Limb (tissue), 2 donors: ENCODE data around the gene AKT3.

Experiments used
- DNase-seq, 2 donors: peaks; one replicate each; pipeline ENCODE4 v3.0.0-alpha.2; 2016; ENCODE audit errors: extremely low spot score in 2 of 2

AKT3 gene

DNA sequence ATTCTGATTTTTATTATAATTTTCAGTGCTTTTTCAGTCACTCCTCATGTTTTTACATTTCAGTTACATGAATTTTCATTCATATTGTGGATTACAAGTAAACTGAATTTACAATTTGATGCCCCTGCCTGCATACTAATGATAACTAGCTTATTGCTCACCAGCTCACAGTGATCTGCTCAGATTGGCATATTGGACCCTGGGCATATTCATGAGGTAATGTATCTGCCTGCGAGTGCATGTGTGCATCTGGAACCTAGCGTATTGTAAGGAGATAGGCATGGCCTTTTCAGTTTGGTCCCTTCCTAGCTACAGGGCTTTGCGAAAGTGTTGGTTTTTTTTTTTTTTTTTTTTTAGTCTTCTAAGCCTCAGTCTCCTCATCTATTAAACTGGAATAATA lies 380.5 kb downstream of the AKT3 start:
- no peak for DNase-seq

DNA sequence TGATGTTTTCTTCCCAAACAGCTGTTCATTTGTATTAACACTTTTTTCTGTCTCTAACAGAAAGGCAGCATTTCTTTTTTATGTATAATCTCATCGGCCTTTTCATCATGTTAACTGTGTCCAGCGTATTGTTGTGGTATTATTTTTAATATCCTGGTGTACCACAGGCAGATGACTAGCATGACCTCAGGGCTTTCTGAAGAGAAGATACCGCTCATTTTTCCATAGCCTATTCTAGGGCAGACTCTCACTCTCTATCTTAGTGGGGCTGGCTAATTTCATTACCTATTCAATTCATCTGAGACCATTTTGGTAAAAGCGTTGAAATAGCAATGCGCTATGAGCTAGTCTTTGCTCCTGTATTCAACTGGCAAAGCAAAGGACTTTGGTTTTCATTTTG lies 384.3 kb downstream of the AKT3 start:
- no peak for DNase-seq

DNA sequence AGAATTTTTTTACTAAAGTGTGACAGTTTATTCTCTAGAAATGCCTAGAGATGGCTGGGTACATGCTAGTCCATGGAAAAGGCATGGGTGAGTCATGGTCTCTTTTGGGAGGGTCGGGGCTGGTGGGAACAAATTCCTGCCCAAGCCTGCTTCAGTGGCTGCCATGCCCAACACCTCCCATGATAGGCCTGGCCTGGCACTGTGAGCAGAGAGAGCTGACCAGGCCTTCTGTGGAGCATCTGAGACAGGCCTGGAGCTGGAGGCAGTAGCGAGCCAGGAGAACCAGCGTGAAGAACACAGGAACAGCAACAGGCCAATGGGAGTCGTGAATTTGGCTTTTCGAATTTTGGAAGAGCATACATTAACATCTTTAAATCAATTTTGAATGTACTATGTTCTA lies 385.0 kb downstream of the AKT3 start:
- no peak for DNase-seq

DNA sequence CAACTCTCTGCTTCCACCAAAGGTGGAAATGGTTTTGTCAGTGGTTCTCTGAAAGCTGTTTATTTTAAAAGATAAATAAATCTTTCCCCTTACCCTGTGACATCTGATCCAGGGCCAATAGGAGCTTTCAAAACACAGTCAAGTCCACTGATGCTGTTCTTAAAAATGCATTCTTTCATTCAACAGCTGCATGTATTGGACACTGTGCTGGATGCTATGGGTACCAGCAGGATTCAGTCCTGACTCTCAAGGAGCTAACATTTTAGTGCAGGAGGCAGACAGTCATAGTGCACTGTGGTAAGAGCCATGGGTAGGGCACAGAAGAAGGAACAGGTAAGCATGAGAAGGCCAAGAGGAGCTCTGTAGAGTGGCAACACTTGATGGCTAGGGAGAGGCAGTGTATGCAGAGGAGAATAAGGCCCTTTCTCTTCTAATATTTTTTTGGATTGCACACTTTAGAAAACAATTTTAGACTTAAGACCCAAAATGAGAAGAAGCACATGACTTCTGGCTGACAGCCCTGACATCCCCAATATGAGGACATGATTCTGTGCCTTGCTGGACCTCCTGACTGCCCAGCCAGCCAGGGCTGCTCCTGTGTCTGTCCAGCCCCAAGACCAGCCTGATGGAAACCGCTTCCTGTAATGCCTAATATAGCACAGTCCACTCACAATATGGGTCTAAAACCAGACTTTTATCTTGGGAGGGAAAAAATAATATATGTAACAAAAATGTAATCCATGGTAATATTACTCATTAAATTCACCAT lies 386.9 kb downstream of the AKT3 start:
- no peak for DNase-seq

DNA sequence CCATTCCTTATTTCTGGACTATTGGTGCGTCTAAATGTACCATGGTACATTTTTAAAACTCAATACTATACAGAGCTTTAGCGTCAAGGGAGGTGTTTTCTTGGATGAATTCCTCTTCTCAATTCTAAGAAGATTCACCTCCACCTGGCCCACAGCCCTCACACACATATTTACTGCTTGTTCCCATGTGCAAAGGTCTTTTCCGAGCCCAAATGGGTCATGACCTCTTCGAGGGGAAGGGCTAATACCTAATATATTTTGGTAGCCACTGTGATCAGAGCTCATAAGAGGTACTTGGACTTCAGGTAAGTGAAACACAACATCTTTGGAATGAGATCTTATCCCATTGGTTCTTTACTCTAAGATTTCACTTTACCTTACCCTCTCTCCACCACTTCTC lies 388.3 kb downstream of the AKT3 start:
- no peak for DNase-seq

DNA sequence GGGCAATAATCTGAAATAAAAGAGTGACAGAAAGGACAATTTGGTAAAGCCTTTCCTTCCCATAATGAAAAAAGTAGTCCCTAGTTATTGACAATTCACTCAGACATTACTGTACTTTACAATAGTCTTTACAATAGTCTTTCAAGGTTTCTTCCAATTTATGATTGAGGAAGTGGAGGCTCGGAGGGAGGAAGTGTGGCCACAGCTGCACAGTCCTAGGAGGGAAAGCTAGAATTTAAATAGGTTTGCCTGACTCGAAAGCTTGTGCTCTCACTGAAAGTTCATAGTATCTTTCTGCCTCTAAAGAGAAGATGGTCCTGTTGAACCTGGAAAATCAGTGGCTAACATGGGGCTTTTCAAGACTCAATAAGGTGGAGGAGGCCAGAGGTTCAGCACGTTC lies 391.0 kb downstream of the AKT3 start:
- DNase-seq, result no peak

DNA sequence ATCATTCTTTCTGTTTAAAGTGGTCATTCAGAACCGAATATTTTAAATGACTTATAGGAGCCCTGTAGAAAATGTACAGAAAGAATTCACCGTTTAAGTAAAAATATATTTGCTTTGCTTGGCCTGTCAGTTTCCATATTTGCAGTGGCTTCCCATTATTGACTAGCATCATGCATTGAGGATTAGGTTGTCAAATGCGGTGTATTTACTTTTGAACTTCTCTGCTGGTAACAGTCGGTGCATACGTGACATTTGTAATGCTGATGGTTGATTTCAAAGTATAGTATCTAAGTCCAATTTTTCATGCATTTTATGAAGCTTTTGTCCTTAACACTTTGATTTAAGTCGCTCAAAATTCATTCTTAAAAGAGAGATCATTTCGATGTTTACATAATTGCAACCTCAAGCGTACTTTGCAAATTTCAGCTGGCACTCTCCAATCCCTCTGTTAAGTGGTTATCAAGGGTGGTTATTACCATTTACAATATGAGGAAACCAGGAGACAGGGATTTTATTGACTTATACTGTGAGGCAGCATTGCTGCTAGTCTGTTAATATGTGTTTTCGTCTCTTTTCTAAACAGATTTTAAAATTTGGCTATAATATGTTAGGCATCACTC lies 392.6 kb downstream of the AKT3 start:
- no peak for DNase-seq

DNA sequence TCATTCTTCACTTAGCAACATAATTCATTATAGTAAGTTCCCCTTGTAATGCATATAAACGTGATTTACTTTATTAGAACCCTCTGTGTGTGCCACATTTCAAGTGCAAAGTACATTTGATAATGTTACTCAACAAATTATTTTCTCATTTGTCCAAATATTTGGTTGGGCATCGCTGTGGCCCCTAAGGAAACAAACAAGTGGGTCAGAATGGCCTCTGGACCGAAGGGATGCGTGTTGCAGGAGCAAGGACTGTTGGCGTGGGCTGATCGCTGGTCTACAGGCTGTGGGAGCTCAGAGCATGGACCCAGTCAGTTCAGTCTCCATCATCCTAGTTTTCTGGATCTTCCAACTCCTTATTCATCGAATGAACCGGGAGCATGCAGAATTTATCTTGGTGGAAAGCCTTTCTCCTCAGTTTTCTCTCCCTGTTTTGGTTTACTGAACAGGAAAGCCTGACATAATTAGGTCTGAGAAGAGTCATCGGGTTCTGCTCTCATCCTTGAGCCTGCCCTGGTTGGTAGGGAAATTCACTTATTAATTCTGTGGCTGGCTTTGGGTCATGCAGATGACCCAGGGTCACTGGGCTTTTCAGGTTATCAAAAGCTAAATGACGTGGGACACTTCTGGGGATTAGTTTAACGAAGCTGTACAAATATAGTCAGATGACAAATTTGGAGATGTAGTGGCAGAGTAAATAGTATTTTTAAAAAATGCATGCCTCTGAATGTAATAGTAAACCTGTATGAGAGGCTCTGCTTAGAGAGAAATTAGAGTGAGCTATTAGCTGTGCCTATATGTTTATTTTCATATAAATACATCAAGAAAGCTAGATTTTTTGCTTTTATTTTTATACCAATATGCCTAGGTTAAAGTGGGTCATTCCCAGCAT lies 394.0 kb downstream of the AKT3 start:
- DNase-seq, result no peak

DNA sequence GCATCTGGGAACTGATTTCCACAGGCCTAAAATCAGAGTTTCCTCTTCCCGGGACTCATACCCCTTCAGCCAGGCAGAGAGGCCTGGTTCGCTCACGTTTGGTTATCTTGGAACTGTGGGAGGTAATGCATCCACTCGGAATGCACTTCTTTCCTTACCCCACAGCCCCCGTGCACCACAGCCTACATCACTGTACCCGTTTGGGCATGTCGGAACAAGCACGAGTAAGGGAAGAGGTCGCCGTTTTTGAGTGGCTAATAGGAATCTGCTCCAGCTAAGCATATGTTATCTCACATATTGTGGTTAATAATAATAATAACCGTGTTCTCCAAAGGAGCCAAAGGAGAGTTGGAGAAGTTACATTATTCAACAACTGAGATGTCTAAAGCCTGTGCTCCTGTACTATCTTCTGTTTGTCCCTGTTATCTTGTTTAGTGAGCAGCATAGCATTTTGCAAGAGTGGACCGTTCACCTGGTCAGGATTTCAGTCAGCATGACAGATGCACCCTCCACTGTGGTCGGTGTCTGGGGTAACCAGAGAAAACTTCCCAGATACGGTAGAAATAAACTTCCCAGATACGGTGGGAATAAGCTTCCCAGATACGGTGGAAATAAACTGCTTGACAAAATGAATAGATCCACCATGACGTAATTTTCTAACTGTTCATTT lies 395.6 kb downstream of the AKT3 start:
- no peak for DNase-seq

DNA sequence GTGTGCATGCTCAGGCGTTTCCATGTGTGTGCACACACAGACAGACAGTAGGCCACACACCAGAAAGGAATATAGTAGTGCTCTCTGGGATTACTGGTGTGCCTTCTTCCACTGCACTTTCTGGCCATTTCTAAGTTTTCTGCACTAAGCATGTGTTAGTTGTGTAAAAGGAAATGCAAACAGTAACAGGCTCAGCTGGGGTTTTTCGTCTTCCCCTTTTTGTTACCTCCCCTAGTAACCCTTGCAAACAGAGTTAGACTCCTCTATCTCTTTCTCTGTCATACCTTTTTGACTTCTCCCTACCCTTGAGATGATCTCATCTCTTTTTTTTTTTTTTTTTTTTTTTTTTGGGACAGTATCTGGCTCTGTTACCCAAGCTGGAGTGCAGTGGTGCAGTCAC lies 398.0 kb downstream of the AKT3 start:
- DNase-seq, result no peak

DNA sequence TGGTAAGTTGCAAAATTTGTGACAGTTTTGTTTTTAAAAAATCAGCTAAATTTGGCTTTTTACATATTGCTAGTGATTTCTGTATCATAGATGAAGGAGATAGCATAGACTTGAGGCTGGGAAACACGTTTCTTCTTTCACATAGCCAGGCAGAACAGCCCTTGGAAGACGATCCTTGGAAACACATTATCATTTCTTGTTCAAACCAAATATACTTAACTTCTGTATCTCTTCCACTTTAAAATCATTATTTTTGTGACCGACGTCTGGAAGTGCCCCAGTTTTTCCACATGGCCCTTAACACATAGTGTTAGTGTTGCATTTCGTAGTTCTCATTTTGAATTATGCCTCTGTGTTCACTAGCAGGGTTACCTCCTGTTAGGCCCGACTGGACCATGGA lies 400.7 kb downstream of the AKT3 start:
- DNase-seq, result no peak

DNA sequence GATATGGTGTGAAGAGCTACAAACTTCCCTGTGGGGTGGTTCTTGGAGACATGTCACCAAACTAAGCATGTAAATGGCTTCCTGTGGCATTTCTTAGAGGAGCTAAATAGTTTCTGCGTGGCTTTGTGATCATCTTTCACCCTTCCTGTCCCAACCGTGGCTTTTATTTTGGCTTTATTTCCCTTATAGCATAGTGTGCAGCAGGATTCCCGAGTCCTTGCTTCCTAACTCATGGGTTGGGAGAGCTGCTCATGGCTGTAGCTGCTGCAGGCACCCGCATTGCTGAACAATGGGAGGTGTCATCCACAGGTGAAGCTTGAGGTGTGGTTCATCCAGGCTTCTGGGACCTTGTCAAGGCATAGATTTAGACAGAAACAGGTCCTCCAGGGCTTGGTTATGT lies 402.2 kb downstream of the AKT3 start:
- DNase-seq, result no peak

DNA sequence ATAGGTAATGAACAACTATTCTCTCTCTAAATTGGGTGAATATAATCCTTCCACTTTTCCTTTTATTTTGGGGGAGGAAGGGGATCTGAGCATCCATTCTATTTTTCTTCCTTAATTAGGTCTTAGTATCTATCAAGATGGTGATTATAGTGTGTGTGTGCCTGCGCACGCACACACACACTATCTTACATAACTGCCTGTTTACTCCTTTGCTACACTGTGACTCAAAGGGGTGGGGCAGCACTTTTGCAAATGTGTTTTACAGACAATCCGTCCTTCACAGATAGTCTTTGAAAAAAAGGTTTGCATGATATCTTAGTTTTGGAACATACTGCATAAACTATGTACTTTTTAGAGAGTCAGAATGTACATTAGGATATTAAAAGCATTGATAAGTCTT lies 402.7 kb downstream of the AKT3 start:
- DNase-seq, result no peak

DNA sequence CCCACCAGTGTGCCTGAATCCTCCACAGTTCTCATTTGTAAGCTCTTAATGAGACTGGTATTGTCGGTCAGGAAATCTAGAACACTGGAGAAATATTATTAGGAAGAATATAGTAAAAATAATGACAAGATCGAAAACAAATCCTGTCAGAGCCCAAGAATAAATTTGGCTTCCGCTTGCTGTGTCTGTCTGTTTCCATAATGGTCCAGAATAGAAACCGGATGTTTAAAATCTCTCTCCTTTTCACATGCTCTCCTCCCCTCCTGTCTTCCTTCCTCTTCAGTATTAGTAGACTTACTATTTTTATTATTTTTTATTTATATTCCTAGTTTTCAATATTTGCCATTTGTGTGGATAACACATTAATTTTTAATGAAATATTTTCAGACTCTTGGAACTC lies 406.5 kb downstream of the AKT3 start:
- no peak for DNase-seq

DNA sequence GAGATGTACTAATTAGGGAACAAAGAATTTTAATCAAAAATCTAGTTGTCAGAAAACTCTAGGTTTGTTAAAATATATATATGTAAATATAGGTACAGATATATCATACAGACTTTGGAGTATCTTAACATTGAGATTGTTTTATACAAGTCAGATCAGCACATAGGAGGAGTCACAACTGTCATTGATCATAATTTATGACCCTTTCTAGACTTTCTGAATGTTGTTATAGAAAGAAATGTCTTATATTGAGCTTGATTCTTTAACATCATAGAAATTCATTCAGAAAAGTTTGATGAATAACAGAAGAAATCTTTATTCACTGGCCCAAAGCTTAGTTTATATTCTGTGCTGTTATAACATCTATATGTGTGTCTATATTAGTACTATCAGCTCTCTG lies 408.4 kb downstream of the AKT3 start:
- DNase-seq, result no peak

DNA sequence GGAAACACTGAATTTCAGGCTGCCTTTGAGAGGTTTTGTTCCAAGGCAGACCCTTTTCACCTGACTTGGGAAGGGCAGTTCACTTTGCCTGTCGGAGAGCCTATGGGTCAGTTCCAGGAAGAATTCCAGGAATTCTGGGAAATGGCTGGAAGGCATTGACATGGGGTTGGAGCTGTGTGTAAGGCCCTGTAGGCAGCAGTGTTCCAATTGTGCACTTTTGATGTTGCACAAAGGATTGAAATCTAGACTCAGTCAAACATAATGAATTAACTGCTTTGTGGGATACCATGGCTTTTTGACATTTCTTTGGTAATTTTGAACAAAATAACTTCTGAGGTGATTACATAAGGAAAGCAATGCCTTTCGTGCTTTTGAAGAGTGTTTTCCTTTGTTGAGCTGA lies 409.6 kb downstream of the AKT3 start:
- no peak for DNase-seq

DNA sequence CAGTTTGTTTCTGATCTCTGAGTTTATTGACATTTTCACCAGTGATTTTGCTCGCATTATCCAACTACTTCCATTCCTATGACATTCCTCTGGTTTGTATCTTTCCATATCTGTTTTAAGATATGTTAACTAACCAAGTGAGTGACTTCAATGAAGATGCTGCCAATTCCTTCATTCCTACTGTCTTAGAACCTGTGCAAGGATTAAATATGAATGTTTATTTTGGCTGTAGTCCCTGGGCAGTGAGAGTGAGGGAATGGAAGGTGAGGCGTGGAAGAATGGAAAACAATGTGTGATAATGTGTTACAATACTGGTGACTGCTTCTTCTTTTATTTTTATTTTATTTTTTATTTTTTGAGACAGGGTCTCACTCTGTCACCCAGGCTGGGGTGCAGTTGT lies 411.2 kb downstream of the AKT3 start:
- no peak for DNase-seq
